GM23338 (cell line): Measurements from ENCODE around the gene ROBO1.

Source experiments
- CREB1 ChIP-seq: fragments of 250-450 bp; sonication (Bioruptor Pico); IDR thresholded peaks from 2 replicates; pipeline ENCODE4 v1.5.0; 2020; ENCODE audit warnings: low read depth, mild to moderate bottlenecking, moderate library complexity
- EZH2 ChIP-seq: fragments of 200-600 bp; sonication (generic); IDR thresholded peaks from one replicate; pipeline ENCODE4 v1.8.0; 2017; ENCODE audit warnings: antibody characterized with exemption, mild to moderate bottlenecking, low read depth; ENCODE audit not compliant: unreplicated experiment
- EZH2phosphoT487 ChIP-seq: fragments of 200-600 bp; sonication (generic); IDR thresholded peaks from one replicate; pipeline ENCODE4 v1.8.1; 2018; ENCODE audit warnings: antibody characterized with exemption; ENCODE audit not compliant: unreplicated experiment
- POLR2AphosphoS5 ChIP-seq: IDR thresholded peaks from 2 replicates; pipeline ENCODE4 v1.6.1; 2016; ENCODE audit warnings: antibody characterized with exemption, low read depth
- ZNF331 ChIP-seq: fragments of 250-450 bp; sonication (Bioruptor Pico); IDR thresholded peaks from 2 replicates; pipeline ENCODE4 v1.5.0; 2020; ENCODE audit warnings: low read depth, mild to moderate bottlenecking, moderate library complexity
- TF ChIP-seq, protein P1 (sequence below), 2 experiments: fragments of 200-600 bp in 1 of 2; sonication (generic) in 1 of 2; conservative IDR thresholded peaks; 2 replicates each; pipeline versions ENCODE4 v1.5.1 to v1.6.1; 2016 to 2017; ENCODE audit warnings: antibody characterized with exemption in 2 of 2, low read depth in 2 of 2, mild to moderate bottlenecking in 2 of 2, moderate library complexity in 1 of 2
- TF ChIP-seq, protein P2 (sequence below): IDR thresholded peaks from one replicate; pipeline ENCODE4 v1.6.1; 2018; ENCODE audit warnings: antibody characterized with exemption; ENCODE audit not compliant: unreplicated experiment

DNA sequence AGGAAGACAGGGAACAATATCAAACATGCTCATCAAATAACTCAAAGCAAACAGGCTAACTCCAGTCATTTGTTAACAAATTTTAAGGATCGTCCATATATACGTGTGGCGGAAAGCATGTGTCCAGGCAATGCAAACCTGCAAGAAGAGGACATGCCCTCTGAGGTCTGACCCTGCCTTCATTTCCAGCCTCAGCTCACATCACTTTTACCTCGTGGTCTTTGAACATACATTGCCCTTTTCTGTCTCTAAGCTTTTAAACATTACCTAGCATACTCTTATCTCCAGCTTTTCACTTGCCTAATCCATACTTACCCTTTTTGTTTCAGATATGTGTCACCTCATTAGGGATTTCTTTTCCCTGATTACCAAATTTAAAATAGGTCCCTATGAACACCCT lies 944.4 kb downstream of the ROBO1 start:
- TF ChIP-seq POLR2AphosphoS5 (no peak), EZH2 (no peak), CREB1 (no peak), ZNF331 (CRISPR knock-in tag) (no peak), EZH2phosphoT487 (no peak)
- TF ChIP-seq, protein P1, sequence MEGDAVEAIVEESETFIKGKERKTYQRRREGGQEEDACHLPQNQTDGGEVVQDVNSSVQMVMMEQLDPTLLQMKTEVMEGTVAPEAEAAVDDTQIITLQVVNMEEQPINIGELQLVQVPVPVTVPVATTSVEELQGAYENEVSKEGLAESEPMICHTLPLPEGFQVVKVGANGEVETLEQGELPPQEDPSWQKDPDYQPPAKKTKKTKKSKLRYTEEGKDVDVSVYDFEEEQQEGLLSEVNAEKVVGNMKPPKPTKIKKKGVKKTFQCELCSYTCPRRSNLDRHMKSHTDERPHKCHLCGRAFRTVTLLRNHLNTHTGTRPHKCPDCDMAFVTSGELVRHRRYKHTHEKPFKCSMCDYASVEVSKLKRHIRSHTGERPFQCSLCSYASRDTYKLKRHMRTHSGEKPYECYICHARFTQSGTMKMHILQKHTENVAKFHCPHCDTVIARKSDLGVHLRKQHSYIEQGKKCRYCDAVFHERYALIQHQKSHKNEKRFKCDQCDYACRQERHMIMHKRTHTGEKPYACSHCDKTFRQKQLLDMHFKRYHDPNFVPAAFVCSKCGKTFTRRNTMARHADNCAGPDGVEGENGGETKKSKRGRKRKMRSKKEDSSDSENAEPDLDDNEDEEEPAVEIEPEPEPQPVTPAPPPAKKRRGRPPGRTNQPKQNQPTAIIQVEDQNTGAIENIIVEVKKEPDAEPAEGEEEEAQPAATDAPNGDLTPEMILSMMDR (conservative IDR thresholded peaks at IDR 0.05; ENCODE audit: low read depth in 2 of 2) = no peak
- TF ChIP-seq, protein P2, sequence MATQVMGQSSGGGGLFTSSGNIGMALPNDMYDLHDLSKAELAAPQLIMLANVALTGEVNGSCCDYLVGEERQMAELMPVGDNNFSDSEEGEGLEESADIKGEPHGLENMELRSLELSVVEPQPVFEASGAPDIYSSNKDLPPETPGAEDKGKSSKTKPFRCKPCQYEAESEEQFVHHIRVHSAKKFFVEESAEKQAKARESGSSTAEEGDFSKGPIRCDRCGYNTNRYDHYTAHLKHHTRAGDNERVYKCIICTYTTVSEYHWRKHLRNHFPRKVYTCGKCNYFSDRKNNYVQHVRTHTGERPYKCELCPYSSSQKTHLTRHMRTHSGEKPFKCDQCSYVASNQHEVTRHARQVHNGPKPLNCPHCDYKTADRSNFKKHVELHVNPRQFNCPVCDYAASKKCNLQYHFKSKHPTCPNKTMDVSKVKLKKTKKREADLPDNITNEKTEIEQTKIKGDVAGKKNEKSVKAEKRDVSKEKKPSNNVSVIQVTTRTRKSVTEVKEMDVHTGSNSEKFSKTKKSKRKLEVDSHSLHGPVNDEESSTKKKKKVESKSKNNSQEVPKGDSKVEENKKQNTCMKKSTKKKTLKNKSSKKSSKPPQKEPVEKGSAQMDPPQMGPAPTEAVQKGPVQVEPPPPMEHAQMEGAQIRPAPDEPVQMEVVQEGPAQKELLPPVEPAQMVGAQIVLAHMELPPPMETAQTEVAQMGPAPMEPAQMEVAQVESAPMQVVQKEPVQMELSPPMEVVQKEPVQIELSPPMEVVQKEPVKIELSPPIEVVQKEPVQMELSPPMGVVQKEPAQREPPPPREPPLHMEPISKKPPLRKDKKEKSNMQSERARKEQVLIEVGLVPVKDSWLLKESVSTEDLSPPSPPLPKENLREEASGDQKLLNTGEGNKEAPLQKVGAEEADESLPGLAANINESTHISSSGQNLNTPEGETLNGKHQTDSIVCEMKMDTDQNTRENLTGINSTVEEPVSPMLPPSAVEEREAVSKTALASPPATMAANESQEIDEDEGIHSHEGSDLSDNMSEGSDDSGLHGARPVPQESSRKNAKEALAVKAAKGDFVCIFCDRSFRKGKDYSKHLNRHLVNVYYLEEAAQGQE = no peak
